Mesenchymal stem cell (in vitro differentiated cells and primary cell): ENCODE data around the gene OTOG.

Source experiments
- DNase-seq: peaks from one replicate; pipeline ENCODE4 v3.0.0-alpha.2; 2013
- H2AFZ ChIP-seq: one replicate; pipeline ENCODE4 v1.6.1; 2013; ENCODE audit warnings: low read depth, mild to moderate bottlenecking, control low read depth, inconsistent platforms, low read length, moderate library complexity
- H2AK5ac ChIP-seq: 2 replicates; pipeline ENCODE4 v1.6.1; 2013; ENCODE audit warnings: low read length, moderate library complexity, mild to moderate bottlenecking, inconsistent platforms; ENCODE audit not compliant: severe bottlenecking
- H2BK120ac ChIP-seq: one replicate; pipeline ENCODE4 v1.6.1; 2013; ENCODE audit warnings: low read depth, mild to moderate bottlenecking, inconsistent platforms, low read length, moderate library complexity
- H2BK12ac ChIP-seq, 2 experiments: one replicate each; pipeline ENCODE4 v1.6.1; 2013; ENCODE audit warnings: inconsistent platforms in 2 of 2, low read length in 2 of 2, mild to moderate bottlenecking in 2 of 2, moderate library complexity in 2 of 2, control low read depth in 1 of 2
- H2BK15ac ChIP-seq: one replicate; pipeline ENCODE4 v1.6.1; 2013; ENCODE audit warnings: mild to moderate bottlenecking, low read depth, inconsistent platforms; ENCODE audit not compliant: poor library complexity, severe bottlenecking
- H2BK5ac ChIP-seq: 2 replicates; pipeline ENCODE4 v1.6.1; 2013; ENCODE audit warnings: low read depth, mild to moderate bottlenecking, low read length, control low read depth, inconsistent platforms; ENCODE audit not compliant: poor library complexity, severe bottlenecking
- H3K14ac ChIP-seq, 2 experiments: one replicate each; pipeline ENCODE4 v1.6.1; 2013; ENCODE audit warnings: inconsistent platforms in 2 of 2, low read length in 2 of 2, control low read depth in 1 of 2, mild to moderate bottlenecking in 1 of 2, moderate library complexity in 1 of 2
- H3K18ac ChIP-seq, 2 experiments: one replicate each; pipeline ENCODE4 v1.6.1; 2013; ENCODE audit warnings: inconsistent platforms in 2 of 2, low read length in 2 of 2, control low read depth in 1 of 2, low read depth in 1 of 2, mild to moderate bottlenecking in 1 of 2
- H3K23ac ChIP-seq, 2 experiments: one replicate each; pipeline ENCODE4 v1.6.1; 2013; ENCODE audit warnings: inconsistent platforms in 2 of 2, low read length in 2 of 2, mild to moderate bottlenecking in 2 of 2, moderate library complexity in 2 of 2, control low read depth in 1 of 2
- H3K27ac ChIP-seq: 2 replicates; pipeline ENCODE4 v1.5.1; 2013; ENCODE audit warnings: mild to moderate bottlenecking, moderate library complexity, low read length, control low read depth, inconsistent platforms; ENCODE audit not compliant: poor library complexity, severe bottlenecking
- H3K27me3 ChIP-seq, 2 experiments: 2 replicates each; pipeline versions ENCODE4 v1.6.1 to v1.7.0; 2013; ENCODE audit warnings: low read length in 2 of 2, mild to moderate bottlenecking in 2 of 2, moderate library complexity in 2 of 2, control low read depth in 1 of 2, inconsistent platforms in 1 of 2; ENCODE audit not compliant: control insufficient read depth in 1 of 2, insufficient read depth in 1 of 2
- H3K36me3 ChIP-seq, 2 experiments: 2 replicates each; pipeline versions ENCODE4 v1.6.1 to v1.7.0; 2013; ENCODE audit warnings: low read length in 2 of 2, control low read depth in 1 of 2, inconsistent platforms in 1 of 2, low read depth in 1 of 2, mild to moderate bottlenecking in 1 of 2; ENCODE audit not compliant: insufficient read depth in 2 of 2, control insufficient read depth in 1 of 2
- H3K4ac ChIP-seq, 2 experiments: one replicate each; pipeline ENCODE4 v1.6.1; 2013; ENCODE audit warnings: inconsistent platforms in 2 of 2, low read length in 2 of 2, mild to moderate bottlenecking in 2 of 2, moderate library complexity in 2 of 2, control low read depth in 1 of 2, low read depth in 1 of 2
- H3K4me1 ChIP-seq: 2 replicates; pipeline ENCODE4 v1.6.1; 2013; ENCODE audit warnings: low read depth, low read length, control low read depth; ENCODE audit not compliant: control insufficient read depth, insufficient read depth
- H3K4me2 ChIP-seq: 2 replicates; pipeline ENCODE4 v1.6.1; 2013; ENCODE audit warnings: low read length, mild to moderate bottlenecking, inconsistent platforms; ENCODE audit not compliant: poor library complexity, severe bottlenecking
- H3K4me3 ChIP-seq, 2 experiments: 2 replicates each; pipeline versions ENCODE4 v1.5.1 to v1.7.0; 2013; ENCODE audit warnings: low read length in 2 of 2, mild to moderate bottlenecking in 2 of 2, control low read depth in 1 of 2, low read depth in 1 of 2; ENCODE audit not compliant: insufficient read depth in 1 of 2
- H3K79me1 ChIP-seq: replicated peaks from 2 replicates; pipeline ENCODE4 v1.6.1; 2013; ENCODE audit warnings: mild to moderate bottlenecking, control low read depth, low read length, inconsistent platforms; ENCODE audit not compliant: poor library complexity, severe bottlenecking
- H3K9ac ChIP-seq: 2 replicates; pipeline ENCODE4 v1.7.0; 2013; ENCODE audit warnings: mild to moderate bottlenecking, low read length, moderate library complexity
- H3K9me3 ChIP-seq: 2 replicates; pipeline ENCODE4 v1.7.0; 2013; ENCODE audit warnings: mild to moderate bottlenecking, low read length; ENCODE audit not compliant: control insufficient read depth
- H4K8ac ChIP-seq: one replicate; pipeline ENCODE4 v1.6.1; 2013; ENCODE audit warnings: inconsistent platforms, mild to moderate bottlenecking, low read length, moderate library complexity
- H4K91ac ChIP-seq: one replicate; pipeline ENCODE4 v1.6.1; 2013; ENCODE audit warnings: mild to moderate bottlenecking, low read length, inconsistent platforms
- WGBS: methylation state at CpG from one replicate; pipeline ENCODE4 v1.1.7; 2013; ENCODE audit warnings: mixed read lengths; 5-methylcytosine and 5-hydroxymethylcytosine counted together

Gene OTOG

DNA sequence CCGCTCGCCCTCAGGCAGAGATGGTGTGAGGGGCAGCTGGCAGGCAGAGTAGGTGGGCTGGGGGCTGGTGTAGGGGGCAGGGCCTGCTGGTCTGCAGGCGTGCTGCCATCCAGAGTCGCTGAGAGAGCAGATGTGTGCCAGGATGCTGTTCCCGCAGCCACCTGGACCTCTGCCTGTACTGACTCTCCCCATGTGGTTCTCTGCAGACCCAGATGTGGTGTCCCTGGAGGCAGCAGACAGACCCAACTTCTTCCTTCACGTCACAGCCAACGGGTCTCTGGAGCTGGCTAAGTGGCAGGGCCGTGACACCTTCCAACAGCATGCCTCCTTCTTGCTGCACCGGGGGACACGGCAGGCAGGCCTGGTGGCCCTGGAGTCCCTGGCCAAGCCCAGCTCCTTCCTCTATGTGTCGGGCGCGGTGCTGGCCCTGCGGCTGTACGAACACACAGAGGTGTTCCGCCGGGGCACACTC is 58.6 kb downstream of the OTOG start:
- H3K27me3 ChIP-seq: peaks cover 10 to 49% of the 10 kb centered on the region in 2 experiments
- H4K91ac ChIP-seq: no peak overlapping the region
- H3K27ac ChIP-seq: no peak overlapping the region
- no peaks in the 10 kb centered on the region for H3K36me3 ChIP-seq
- H3K79me1 ChIP-seq: no peaks in the 10 kb centered on the region
- H3K4me3 ChIP-seq: no peak overlapping the region
- H3K4me1 ChIP-seq: no peaks in the 10 kb centered on the region
- no peak overlapping the region for H3K4ac ChIP-seq
- H3K23ac ChIP-seq: no peak overlapping the region
- H2BK120ac ChIP-seq: no peak overlapping the region
- H4K8ac ChIP-seq: no peak overlapping the region
- H2BK12ac ChIP-seq: no peak overlapping the region
- no peaks in the 10 kb centered on the region for H3K9me3 ChIP-seq
- H3K4me2 ChIP-seq: no peak overlapping the region
- no peak overlapping the region for H3K9ac ChIP-seq
- no peak overlapping the region for H2BK15ac ChIP-seq
- H3K18ac ChIP-seq: no peak overlapping the region
- no peak overlapping the region for H2AK5ac ChIP-seq
- H2BK5ac ChIP-seq: no peak overlapping the region
- H2AFZ ChIP-seq: no peak overlapping the region
- peak overlapping the region in 1 of 2 experiments; percentile 46 for H3K14ac ChIP-seq
- DNase-seq: no peak
- 87% methylated on average over 17 of the region's 17 CpGs for WGBS

DNA sequence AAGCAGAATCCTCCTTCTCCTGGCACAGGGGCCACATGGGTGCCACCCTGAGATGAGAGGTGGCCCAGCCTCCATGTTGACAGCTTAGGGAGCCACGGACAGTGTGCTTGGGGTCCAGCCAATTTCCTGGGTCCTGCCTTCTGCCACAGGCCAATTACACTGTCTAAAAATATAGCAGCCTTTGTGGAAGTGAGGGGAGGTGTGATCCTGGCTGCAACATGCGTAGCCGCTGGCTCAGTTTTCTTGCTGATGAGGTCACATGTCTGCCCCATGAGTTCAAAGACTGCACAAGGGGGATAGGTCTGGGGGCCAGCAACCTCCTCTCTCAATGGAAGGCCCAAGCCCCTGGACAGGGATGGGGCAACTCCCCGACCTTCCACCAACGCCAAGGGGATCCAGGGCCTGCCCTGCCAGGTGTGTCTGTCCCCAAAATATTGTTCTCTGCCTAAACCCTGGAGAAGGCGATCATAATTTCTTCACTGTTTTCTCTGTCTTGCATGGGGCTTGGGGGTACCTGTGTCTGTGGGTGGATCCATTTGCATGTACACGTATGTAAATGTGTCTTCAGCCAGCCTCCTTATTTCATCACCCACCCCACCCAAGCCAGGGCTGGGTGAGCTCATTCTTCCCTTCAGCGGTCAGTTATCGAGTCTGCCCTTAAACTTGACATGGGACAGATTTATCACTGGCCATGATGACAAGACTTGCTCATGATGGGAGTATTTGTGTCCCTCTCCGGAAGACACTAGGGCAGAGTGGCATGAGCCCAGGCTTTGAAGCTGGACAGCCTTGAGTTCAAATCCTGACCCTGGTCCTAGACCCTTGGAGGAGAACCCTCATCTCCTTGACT is 59.4 kb downstream of the OTOG start:
- Histone ChIP-seq H2BK120ac (no peak overlapping the region), H4K91ac (no peak overlapping the region), H3K36me3 (no peaks in the 10 kb centered on the region), H3K23ac (no peak overlapping the region), H3K79me1 (no peaks in the 10 kb centered on the region), H3K4ac (no peak overlapping the region), H3K4me2 (no peak overlapping the region), H3K4me1 (no peaks in the 10 kb centered on the region), H2AK5ac (no peak overlapping the region), H3K27me3 (peaks cover 5 to 49% of the 10 kb centered on the region in 2 experiments), H3K9ac (no peak overlapping the region), H2AFZ (no peak overlapping the region), H3K27ac (no peak overlapping the region), H2BK15ac (no peak overlapping the region), H3K18ac (no peak overlapping the region), H2BK5ac (no peak overlapping the region), H2BK12ac (no peak overlapping the region), H3K4me3 (no peak overlapping the region), H3K14ac (no peak overlapping the region), H3K9me3 (no peaks in the 10 kb centered on the region), H4K8ac (no peak overlapping the region)
- 75% methylated on average over 10 of the region's 10 CpGs for WGBS
- DNase-seq: no peak

DNA sequence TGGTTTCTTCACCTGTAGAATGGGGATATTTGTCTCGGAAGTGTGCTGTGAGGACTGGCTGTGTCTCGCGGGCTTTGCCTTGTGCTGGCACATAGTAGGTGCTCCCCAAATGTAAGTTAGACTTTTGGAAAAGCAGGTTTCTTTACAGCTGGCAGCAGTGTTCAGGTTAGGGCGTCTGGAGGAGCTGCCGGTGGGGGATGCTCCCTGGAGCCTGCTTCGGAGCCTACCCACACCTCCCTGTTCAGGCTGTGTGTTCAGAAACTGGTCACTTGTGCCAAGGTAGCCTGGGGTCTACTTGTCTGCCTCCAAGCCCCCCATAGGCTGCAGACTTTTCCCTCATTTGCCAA is 60.0 kb downstream of the OTOG start:
- Histone ChIP-seq H4K8ac (no peak overlapping the region), H2BK120ac (no peak overlapping the region), H3K14ac (no peak overlapping the region), H3K23ac (no peak overlapping the region), H3K36me3 (no peaks in the 10 kb centered on the region), H3K4me2 (no peak overlapping the region), H2AFZ (no peak overlapping the region), H3K9me3 (no peaks in the 10 kb centered on the region), H4K91ac (no peak overlapping the region), H2AK5ac (no peak overlapping the region), H2BK5ac (no peak overlapping the region), H3K4me1 (no peaks in the 10 kb centered on the region), H3K27me3 (peaks cover 5 to 44% of the 10 kb centered on the region in 2 experiments), H3K79me1 (no peaks in the 10 kb centered on the region), H3K18ac (no peak overlapping the region), H3K9ac (no peak overlapping the region), H2BK12ac (no peak overlapping the region), H2BK15ac (no peak overlapping the region), H3K27ac (no peak overlapping the region), H3K4ac (no peak overlapping the region), H3K4me3 (no peak overlapping the region)
- WGBS: 85% methylated on average over 6 of the region's 6 CpGs
- DNase-seq: no peak

DNA sequence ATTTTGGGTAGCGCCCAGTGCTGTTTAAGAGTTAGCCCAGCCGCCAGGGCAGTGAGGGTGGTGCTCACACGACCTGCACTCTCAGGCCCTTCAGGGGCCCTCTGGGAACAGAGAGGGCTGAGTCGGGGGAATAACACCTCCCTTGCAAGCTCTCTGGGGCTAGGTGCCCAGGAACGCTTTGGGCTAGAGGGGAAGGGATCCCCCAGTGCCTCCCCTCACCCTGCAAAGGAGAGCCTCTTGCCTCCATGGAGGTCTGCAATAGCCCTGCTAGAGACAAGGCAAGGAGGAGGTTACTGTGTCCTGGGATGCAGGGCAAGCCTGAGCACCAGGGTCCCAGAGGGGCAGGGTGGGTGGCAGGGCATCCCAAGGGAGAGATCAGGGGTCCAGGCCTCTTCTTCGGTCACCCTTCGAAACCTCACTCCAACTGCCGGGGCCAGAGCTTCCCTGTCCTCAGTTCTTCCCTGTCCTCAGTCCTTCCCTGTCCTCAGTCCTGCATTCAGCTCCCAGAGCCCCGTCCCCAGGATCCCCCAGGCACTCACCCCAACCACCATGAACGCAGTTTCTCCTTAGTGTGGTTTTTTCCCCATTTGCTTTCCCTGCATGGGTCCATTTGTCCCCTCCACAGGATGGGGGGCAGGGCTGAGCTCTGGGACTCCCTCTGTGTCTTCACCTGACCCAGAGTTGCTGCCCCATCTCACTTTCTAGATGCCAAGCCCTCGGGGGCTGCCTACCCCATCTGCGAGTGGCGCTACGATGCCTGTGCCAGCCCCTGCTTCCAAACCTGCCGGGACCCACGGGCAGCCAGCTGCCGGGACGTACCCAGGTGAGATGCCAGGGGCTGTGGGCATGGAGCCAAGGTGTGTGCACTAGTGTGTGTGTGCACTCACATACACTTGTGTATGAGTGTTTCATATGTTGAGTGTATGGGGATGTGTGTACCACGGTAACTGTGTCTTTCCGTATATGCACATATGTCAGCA is 60.8 kb downstream of the OTOG start:
- Histone ChIP-seq H3K79me1 (no peaks in the 10 kb centered on the region), H2BK15ac (no peak overlapping the region), H3K9me3 (no peaks in the 10 kb centered on the region), H2AK5ac (no peak overlapping the region), H3K18ac (no peak overlapping the region), H3K4me1 (no peaks in the 10 kb centered on the region), H2AFZ (no peak overlapping the region), H2BK120ac (no peak overlapping the region), H3K9ac (no peak overlapping the region), H2BK12ac (no peak overlapping the region), H3K14ac (no peak overlapping the region), H3K4me3 (no peak overlapping the region), H3K27me3 (peaks cover 4 to 36% of the 10 kb centered on the region in 2 experiments), H3K36me3 (no peaks in the 10 kb centered on the region), H4K8ac (no peak overlapping the region), H3K4me2 (no peak overlapping the region), H4K91ac (no peak overlapping the region), H3K27ac (no peak overlapping the region), H3K23ac (no peak overlapping the region), H2BK5ac (no peak overlapping the region), H3K4ac (no peak overlapping the region)
- 72% methylated on average over 20 of the region's 20 CpGs for WGBS
- DNase-seq: no peak
